NT2/D1 (cell line): ENCODE measurements around the gene PGPEP1.

ENCODE experiments used
- SUZ12 ChIP-seq: IDR thresholded peaks from 2 replicates; pipeline ENCODE4 v1.6.1; 2011; ENCODE audit not compliant: insufficient read length, insufficient read depth; ENCODE audit errors: extremely low read depth
- YY1 ChIP-seq: IDR thresholded peaks from 2 replicates; pipeline ENCODE4 v1.6.1; 2011; ENCODE audit not compliant: insufficient read length, insufficient read depth
- ZNF274 ChIP-seq: IDR thresholded peaks from 2 replicates; pipeline ENCODE4 v1.6.1; 2011; ENCODE audit warnings: mild to moderate bottlenecking, low read depth, low read length

GRCh38 chr19:18311502-18312091, 28.8 kb upstream of the PGPEP1 start:
- TF ChIP-seq YY1 (no peak), ZNF274 (no peak), SUZ12 (no peak)
